ENCODE measurements around the gene GSTO2.

The GSTO2 gene

GRCh38 chr10:104332243-104333031 lies 63.5 kb downstream of the GSTO2 start:
- TF ChIP-seq, protein P1, sequence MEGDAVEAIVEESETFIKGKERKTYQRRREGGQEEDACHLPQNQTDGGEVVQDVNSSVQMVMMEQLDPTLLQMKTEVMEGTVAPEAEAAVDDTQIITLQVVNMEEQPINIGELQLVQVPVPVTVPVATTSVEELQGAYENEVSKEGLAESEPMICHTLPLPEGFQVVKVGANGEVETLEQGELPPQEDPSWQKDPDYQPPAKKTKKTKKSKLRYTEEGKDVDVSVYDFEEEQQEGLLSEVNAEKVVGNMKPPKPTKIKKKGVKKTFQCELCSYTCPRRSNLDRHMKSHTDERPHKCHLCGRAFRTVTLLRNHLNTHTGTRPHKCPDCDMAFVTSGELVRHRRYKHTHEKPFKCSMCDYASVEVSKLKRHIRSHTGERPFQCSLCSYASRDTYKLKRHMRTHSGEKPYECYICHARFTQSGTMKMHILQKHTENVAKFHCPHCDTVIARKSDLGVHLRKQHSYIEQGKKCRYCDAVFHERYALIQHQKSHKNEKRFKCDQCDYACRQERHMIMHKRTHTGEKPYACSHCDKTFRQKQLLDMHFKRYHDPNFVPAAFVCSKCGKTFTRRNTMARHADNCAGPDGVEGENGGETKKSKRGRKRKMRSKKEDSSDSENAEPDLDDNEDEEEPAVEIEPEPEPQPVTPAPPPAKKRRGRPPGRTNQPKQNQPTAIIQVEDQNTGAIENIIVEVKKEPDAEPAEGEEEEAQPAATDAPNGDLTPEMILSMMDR (conservative IDR thresholded peaks at IDR 0.05; ENCODE audit: low read length), result no peak
- TF ChIP-seq EZH2phosphoT487 (IDR thresholded peaks at IDR 0.05; ENCODE audit: borderline replicate concordance), result no peak
- Histone ChIP-seq H3K4me2 (ENCODE audit: low read depth, low read length, poor library complexity, severe bottlenecking) (peak overlapping the region; percentile 85), H3K4me3 (ENCODE audit: low read length, poor library complexity, severe bottlenecking) (peak overlapping the region; percentile 99), H4K20me1 (ENCODE audit: insufficient read depth, low read length, poor library complexity, severe bottlenecking) (peaks cover 69% of the 10 kb centered on the region), H3K9ac (ENCODE audit: low read depth, low read length, poor library complexity, severe bottlenecking) (no peak overlapping the region), H3K27me3 (ENCODE audit: insufficient read depth, low read length, poor library complexity, severe bottlenecking) (no peaks in the 10 kb centered on the region), H3K79me2 (ENCODE audit: insufficient read depth, low read length) (peaks cover 100% of the 10 kb centered on the region), H3K36me3 (ENCODE audit: insufficient read depth, low read length) (no peaks in the 10 kb centered on the region; the same call in 1 of the 2 replicates), H2AFZ (ENCODE audit: low read length) (no peak overlapping the region), H3K4me1 (ENCODE audit: insufficient read depth, low read length, poor library complexity, severe bottlenecking) (peaks cover 97% of the 10 kb centered on the region), H3K9me2 (replicated peaks; ENCODE audit: low read depth, low read length) (no peaks in the 10 kb centered on the region), H3K9me3 (ENCODE audit: insufficient read depth, low read depth, low read length) (no peaks in the 10 kb centered on the region), H3F3A (ENCODE audit: low read depth) (no peaks in the 10 kb centered on the region)

GRCh38 chr10:104333032-104333727 lies 64.2 kb downstream of the GSTO2 start:
- peaks cover 68% of the 10 kb centered on the region for H4K20me1 ChIP-seq (ENCODE audit: insufficient read depth, low read length, poor library complexity, severe bottlenecking)
- H3K4me3 ChIP-seq (ENCODE audit: low read length, poor library complexity, severe bottlenecking), result peak overlapping the region; percentile 99
- H3K9ac ChIP-seq (ENCODE audit: low read depth, low read length, poor library complexity, severe bottlenecking), result peak overlapping the region; percentile 25
- TF ChIP-seq, protein P1 (conservative IDR thresholded peaks at IDR 0.05; ENCODE audit: low read length), result no peak
- TF ChIP-seq EZH2phosphoT487 (IDR thresholded peaks at IDR 0.05; ENCODE audit: borderline replicate concordance), result no peak
- no peaks in the 10 kb centered on the region for H3K9me3 ChIP-seq (ENCODE audit: insufficient read depth, low read depth, low read length)
- H3K27me3 ChIP-seq (ENCODE audit: insufficient read depth, low read length, poor library complexity, severe bottlenecking), result no peaks in the 10 kb centered on the region
- no peaks in the 10 kb centered on the region for H3K9me2 ChIP-seq (replicated peaks; ENCODE audit: low read depth, low read length)
- no peak overlapping the region for H2AFZ ChIP-seq (ENCODE audit: low read length)
- peaks cover 90% of the 10 kb centered on the region for H3K4me1 ChIP-seq (ENCODE audit: insufficient read depth, low read length, poor library complexity, severe bottlenecking)
- H3K4me2 ChIP-seq (ENCODE audit: low read depth, low read length, poor library complexity, severe bottlenecking), result peak overlapping the region; percentile 85
- H3K79me2 ChIP-seq (ENCODE audit: insufficient read depth, low read length), result peaks cover 99% of the 10 kb centered on the region
- H3K36me3 ChIP-seq (ENCODE audit: insufficient read depth, low read length), result no peaks in the 10 kb centered on the region; the same call in 1 of the 2 replicates
- H3F3A ChIP-seq (ENCODE audit: low read depth), result no peaks in the 10 kb centered on the region

DNA sequence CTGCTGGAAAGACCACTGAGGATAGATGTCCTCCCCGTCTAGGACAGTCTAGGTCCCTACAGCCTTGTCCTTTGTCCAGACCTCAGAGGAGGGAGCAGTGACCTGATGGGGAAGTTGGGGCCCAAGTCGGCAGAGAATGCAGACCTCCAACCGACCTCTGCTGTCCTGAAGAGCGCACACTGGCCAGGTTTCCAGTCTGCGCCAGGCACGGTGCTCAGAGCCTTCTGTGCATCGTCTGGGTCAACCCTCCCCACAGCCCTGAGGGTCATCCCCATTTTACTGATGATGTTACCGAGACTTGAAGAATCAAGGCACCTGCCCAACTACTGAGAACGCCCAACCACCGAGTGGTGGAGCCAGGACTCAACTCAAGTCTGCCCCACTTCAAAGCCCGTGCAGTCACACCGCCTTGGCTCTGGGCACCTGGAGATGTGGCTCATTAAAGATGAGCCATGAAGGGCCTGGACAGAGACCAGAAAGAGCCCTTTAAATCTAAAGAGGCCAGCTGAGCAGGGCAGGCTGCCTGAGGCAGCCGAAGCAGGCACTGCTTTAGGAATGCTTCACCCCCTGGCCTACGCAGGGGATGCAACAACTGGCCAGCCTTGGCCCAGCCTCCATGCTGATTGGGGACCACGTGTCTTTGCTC lies 64.9 kb downstream of the GSTO2 start:
- Histone ChIP-seq H3K4me1 (ENCODE audit: insufficient read depth, low read length, poor library complexity, severe bottlenecking) (peaks cover 83% of the 10 kb centered on the region), H2AFZ (ENCODE audit: low read length) (no peak overlapping the region), H3K9ac (ENCODE audit: low read depth, low read length, poor library complexity, severe bottlenecking) (peak overlapping the region; percentile 25), H3K9me2 (replicated peaks; ENCODE audit: low read depth, low read length) (no peaks in the 10 kb centered on the region), H3K36me3 (ENCODE audit: insufficient read depth, low read length) (no peaks in the 10 kb centered on the region; the same call in 1 of the 2 replicates), H3K79me2 (ENCODE audit: insufficient read depth, low read length) (peaks cover 92% of the 10 kb centered on the region), H3K4me2 (ENCODE audit: low read depth, low read length, poor library complexity, severe bottlenecking) (peak overlapping the region; percentile 85), H3K9me3 (ENCODE audit: insufficient read depth, low read depth, low read length) (no peaks in the 10 kb centered on the region), H3K27me3 (ENCODE audit: insufficient read depth, low read length, poor library complexity, severe bottlenecking) (no peaks in the 10 kb centered on the region), H4K20me1 (ENCODE audit: insufficient read depth, low read length, poor library complexity, severe bottlenecking) (peaks cover 68% of the 10 kb centered on the region), H3K4me3 (ENCODE audit: low read length, poor library complexity, severe bottlenecking) (peak overlapping the region; percentile 99), H3F3A (ENCODE audit: low read depth) (no peaks in the 10 kb centered on the region)
- TF ChIP-seq, protein P1 (conservative IDR thresholded peaks at IDR 0.05; ENCODE audit: low read length), result no peak
- no peak for TF ChIP-seq EZH2phosphoT487 (IDR thresholded peaks at IDR 0.05; ENCODE audit: borderline replicate concordance)

All from Loucy (cell line).